ENCODE results near the gene NACA2.

The NACA2 gene

DNA sequence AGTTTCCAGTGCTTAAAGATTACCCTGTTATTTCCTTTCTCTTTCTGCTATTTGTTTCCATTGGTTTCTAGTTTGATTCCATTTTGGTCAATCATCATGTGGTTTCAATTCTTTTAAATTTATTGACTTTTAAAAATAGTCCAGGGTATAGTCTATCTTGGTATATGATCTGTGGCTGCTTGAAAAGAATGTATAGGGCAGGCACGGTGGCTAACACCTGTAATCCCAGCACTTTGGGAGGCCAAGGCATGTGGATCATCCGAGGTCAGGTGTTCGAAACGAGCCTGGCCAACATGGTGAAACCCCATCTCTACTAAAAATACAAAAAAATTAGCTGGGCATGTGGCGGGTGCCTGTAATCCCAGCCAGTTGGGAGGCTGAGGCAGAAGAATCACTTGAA is 34.5 kb upstream of the NACA2 start:
- no peaks in the 10 kb centered on the region for H3F3A ChIP-seq (ENCODE audit: insufficient read depth, low read length)
- no peak overlapping the region for H3K9ac ChIP-seq (ENCODE audit: low read length)
- H3K4me1 ChIP-seq (ENCODE audit: insufficient read depth, low read length, severe bottlenecking), result no peaks in the 10 kb centered on the region
- H3K4me3 ChIP-seq (ENCODE audit: low read depth, low read length, poor library complexity, severe bottlenecking), result no peak overlapping the region
- no peaks in the 10 kb centered on the region for H3K79me2 ChIP-seq (ENCODE audit: insufficient read depth, low read length)
- no peaks in the 10 kb centered on the region for H3K9me2 ChIP-seq (ENCODE audit: low read depth, low read length)
- no peak overlapping the region for H3K27ac ChIP-seq (ENCODE audit: low read depth, low read length, poor library complexity, severe bottlenecking)
- H3K27me3 ChIP-seq (ENCODE audit: insufficient read depth, low read length), result no peaks in the 10 kb centered on the region
- H4K20me1 ChIP-seq (ENCODE audit: insufficient read depth, low read length), result no peaks in the 10 kb centered on the region
- peaks cover 3% of the 10 kb centered on the region; the same call in 1 of the 2 replicates for H3K9me3 ChIP-seq (ENCODE audit: low read length)
- no peak overlapping the region for H3K4me2 ChIP-seq (ENCODE audit: low read length)
- H2AFZ ChIP-seq (ENCODE audit: low read length), result no peak overlapping the region
- TF ChIP-seq EZH2 (IDR thresholded peaks at IDR 0.05; ENCODE audit: borderline replicate concordance, low read length), result no peak
- TF ChIP-seq, protein P1, sequence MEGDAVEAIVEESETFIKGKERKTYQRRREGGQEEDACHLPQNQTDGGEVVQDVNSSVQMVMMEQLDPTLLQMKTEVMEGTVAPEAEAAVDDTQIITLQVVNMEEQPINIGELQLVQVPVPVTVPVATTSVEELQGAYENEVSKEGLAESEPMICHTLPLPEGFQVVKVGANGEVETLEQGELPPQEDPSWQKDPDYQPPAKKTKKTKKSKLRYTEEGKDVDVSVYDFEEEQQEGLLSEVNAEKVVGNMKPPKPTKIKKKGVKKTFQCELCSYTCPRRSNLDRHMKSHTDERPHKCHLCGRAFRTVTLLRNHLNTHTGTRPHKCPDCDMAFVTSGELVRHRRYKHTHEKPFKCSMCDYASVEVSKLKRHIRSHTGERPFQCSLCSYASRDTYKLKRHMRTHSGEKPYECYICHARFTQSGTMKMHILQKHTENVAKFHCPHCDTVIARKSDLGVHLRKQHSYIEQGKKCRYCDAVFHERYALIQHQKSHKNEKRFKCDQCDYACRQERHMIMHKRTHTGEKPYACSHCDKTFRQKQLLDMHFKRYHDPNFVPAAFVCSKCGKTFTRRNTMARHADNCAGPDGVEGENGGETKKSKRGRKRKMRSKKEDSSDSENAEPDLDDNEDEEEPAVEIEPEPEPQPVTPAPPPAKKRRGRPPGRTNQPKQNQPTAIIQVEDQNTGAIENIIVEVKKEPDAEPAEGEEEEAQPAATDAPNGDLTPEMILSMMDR (IDR thresholded peaks at IDR 0.05; ENCODE audit: low read length), result no peak
- no peaks in the 10 kb centered on the region for H3K36me3 ChIP-seq (ENCODE audit: insufficient read depth, low read length)

DNA sequence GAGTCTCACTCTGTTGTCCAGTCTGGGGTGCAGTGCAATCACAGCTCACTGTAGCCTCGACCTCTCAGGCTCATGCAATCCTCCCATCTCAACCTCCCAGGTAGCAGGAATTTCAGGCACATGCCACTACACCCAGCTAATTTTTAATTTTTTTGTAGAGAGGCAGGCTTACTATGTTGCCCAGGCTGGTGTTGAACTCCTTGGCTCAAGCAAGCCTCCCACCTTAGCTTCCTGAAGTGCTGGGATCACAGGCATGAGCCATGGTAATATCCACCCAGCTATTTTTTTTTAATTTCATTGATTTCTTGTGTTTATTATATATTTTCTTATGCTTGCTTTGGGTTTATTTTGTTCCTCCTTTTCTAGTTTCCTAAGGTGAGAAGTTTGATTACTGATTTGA is 33.9 kb upstream of the NACA2 start:
- Histone ChIP-seq H3K9me3 (ENCODE audit: low read length) (peaks cover 4% of the 10 kb centered on the region; the same call in 1 of the 2 replicates), H3K4me2 (ENCODE audit: low read length) (no peak overlapping the region), H3K27ac (ENCODE audit: low read depth, low read length, poor library complexity, severe bottlenecking) (no peak overlapping the region), H3K36me3 (ENCODE audit: insufficient read depth, low read length) (no peaks in the 10 kb centered on the region), H3F3A (ENCODE audit: insufficient read depth, low read length) (no peaks in the 10 kb centered on the region), H3K27me3 (ENCODE audit: insufficient read depth, low read length) (no peaks in the 10 kb centered on the region), H3K79me2 (ENCODE audit: insufficient read depth, low read length) (no peaks in the 10 kb centered on the region), H3K4me1 (ENCODE audit: insufficient read depth, low read length, severe bottlenecking) (no peaks in the 10 kb centered on the region), H4K20me1 (ENCODE audit: insufficient read depth, low read length) (no peaks in the 10 kb centered on the region), H3K9ac (ENCODE audit: low read length) (no peak overlapping the region), H2AFZ (ENCODE audit: low read length) (no peak overlapping the region), H3K4me3 (ENCODE audit: low read depth, low read length, poor library complexity, severe bottlenecking) (no peak overlapping the region), H3K9me2 (ENCODE audit: low read depth, low read length) (no peaks in the 10 kb centered on the region)
- TF ChIP-seq, protein P1 (IDR thresholded peaks at IDR 0.05; ENCODE audit: low read length), result no peak
- TF ChIP-seq EZH2 (IDR thresholded peaks at IDR 0.05; ENCODE audit: borderline replicate concordance, low read length), result no peak

DNA sequence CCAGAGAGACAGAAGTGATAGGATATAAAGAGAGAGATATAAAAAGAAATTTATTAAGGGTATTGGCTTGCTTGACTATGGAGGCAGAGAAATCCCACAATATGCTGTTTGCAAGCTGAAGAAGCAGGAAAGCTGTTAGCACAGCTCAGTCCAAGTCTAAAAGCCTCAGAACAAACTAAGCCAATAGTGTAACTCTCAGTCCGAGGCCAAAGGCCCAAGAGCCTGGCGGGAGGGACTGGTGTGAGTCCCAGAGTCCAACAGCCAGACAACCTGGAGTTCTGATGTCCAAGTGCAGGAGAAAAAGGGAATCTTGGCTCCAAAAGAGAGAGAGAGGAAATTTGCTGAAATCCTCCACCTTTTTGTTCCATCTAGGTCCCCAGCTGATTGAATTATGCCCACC is 30.3 kb upstream of the NACA2 start:
- H3K9me2 ChIP-seq (ENCODE audit: low read depth, low read length), result no peaks in the 10 kb centered on the region
- no peaks in the 10 kb centered on the region for H3K4me1 ChIP-seq (ENCODE audit: insufficient read depth, low read length, severe bottlenecking)
- H3K9me3 ChIP-seq (ENCODE audit: low read length), result peaks cover 18% of the 10 kb centered on the region; the same call in 1 of the 2 replicates
- no peak for TF ChIP-seq EZH2 (IDR thresholded peaks at IDR 0.05; ENCODE audit: borderline replicate concordance, low read length)
- TF ChIP-seq, protein P1 (IDR thresholded peaks at IDR 0.05; ENCODE audit: low read length), result no peak
- H3K27me3 ChIP-seq (ENCODE audit: insufficient read depth, low read length), result no peaks in the 10 kb centered on the region
- H3K79me2 ChIP-seq (ENCODE audit: insufficient read depth, low read length), result no peaks in the 10 kb centered on the region
- H3K36me3 ChIP-seq (ENCODE audit: insufficient read depth, low read length), result no peaks in the 10 kb centered on the region; the same call in 1 of the 2 replicates
- H3K27ac ChIP-seq (ENCODE audit: low read depth, low read length, poor library complexity, severe bottlenecking), result no peak overlapping the region
- no peak overlapping the region; the same call in 1 of the 2 replicates for H2AFZ ChIP-seq (ENCODE audit: low read length)
- H3K4me2 ChIP-seq (ENCODE audit: low read length), result no peak overlapping the region
- no peaks in the 10 kb centered on the region for H3F3A ChIP-seq (ENCODE audit: insufficient read depth, low read length)
- H4K20me1 ChIP-seq (ENCODE audit: insufficient read depth, low read length), result no peaks in the 10 kb centered on the region
- no peak overlapping the region for H3K9ac ChIP-seq (ENCODE audit: low read length)
- no peak overlapping the region for H3K4me3 ChIP-seq (ENCODE audit: low read depth, low read length, poor library complexity, severe bottlenecking)

All from OCI-LY1 (cell line).